GM21381 (cell line): ENCODE data around the gene SYNGAP1.
"Not testable (repeated sequence)": the region's sequence is repeated elsewhere in the genome, so short reads cannot be mapped to it uniquely, and the experiment has no call there.

Experiments used
- ATAC-seq: cut with Tn5 transposase; IDR thresholded peaks from one replicate; pipeline ENCODE4 v1.9.1; 2021; ENCODE audit warnings: mild to moderate bottlenecking, moderate library complexity; ENCODE audit not compliant: unreplicated experiment

SYNGAP1 gene

DNA sequence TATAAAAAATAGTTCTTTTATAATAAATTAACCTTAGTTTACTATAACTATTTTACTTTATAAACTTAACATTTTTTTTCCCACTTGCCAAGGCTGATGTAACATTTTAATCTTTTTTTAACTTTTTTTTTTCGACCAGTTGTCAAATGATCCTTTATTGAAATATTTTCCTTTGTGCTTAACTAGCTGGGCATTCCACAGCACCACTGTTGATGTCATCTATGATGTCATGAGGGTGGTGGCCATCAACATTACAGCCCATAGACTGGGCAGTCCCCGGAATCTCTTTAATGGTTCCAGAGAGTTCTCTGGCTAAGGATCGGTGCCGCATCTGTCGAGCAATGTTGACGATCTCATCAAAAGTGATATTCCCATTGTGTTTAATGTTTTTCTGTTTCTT, 20.0 kb upstream of the SYNGAP1 start:
- ATAC-seq: not testable (repeated sequence)

DNA sequence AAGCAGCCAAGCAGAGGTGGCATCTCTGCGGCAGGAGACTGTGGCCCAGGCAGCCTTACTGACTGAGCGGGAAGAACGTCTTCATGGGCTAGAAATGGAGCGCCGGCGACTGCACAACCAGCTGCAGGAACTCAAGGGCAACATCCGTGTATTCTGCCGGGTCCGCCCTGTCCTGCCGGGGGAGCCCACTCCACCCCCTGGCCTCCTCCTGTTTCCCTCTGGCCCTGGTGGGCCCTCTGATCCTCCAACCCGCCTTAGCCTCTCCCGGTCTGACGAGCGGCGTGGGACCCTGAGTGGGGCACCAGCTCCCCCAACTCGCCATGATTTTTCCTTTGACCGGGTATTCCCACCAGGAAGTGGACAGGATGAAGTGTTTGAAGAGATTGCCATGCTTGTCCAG, 15.0 kb upstream of the SYNGAP1 start:
- ATAC-seq: no peak

GRCh38 chr6:33405386-33405940, 14.4 kb upstream of the SYNGAP1 start:
- ATAC-seq: no peak

DNA sequence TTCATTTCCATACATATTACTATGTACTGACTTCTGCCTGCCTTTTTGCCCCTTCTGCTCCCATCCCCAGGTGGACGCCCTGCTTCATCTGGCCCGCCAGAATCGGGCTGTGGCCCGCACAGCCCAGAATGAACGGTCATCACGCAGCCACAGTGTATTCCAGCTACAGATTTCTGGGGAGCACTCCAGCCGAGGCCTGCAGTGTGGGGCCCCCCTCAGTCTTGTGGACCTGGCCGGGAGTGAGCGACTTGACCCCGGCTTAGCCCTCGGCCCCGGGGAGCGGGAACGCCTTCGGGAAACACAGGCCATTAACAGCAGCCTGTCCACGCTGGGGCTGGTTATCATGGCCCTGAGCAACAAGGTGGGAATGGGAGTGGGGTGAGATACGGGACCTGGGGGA, 13.7 kb upstream of the SYNGAP1 start:
- no peak for ATAC-seq

DNA sequence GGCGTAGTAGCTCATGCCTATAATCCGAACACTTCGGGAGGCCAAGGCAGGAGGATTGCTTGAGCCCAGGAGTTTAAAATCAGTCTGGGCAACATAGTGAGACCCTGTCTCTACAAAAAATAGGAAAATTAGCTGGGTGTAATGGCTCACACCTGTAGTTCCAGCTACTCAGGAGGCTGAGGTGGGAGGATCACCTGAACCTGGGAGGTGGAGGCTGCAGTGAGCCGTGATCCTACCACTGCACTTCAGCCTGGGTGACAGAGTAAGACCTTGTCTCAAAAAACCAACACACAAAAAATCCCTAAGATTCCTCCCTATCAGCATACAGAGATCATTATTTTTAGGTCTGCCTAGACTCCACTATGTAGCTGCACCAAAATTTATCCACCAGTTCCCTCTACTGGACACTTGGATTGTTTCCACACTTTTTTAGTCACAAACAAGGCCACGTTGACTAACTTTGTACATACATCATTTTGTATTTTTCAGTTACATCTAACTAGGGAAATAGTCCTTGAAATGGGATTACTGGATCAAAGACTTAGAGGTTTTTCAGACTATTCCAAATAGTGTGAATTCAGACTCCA, 12.6 kb upstream of the SYNGAP1 start:
- no peak for ATAC-seq

- peak; percentile 80 for ATAC-seq
These were observed 9.7 kb upstream of the SYNGAP1 start for GRCh38 chr6:33410050-33410710.

DNA sequence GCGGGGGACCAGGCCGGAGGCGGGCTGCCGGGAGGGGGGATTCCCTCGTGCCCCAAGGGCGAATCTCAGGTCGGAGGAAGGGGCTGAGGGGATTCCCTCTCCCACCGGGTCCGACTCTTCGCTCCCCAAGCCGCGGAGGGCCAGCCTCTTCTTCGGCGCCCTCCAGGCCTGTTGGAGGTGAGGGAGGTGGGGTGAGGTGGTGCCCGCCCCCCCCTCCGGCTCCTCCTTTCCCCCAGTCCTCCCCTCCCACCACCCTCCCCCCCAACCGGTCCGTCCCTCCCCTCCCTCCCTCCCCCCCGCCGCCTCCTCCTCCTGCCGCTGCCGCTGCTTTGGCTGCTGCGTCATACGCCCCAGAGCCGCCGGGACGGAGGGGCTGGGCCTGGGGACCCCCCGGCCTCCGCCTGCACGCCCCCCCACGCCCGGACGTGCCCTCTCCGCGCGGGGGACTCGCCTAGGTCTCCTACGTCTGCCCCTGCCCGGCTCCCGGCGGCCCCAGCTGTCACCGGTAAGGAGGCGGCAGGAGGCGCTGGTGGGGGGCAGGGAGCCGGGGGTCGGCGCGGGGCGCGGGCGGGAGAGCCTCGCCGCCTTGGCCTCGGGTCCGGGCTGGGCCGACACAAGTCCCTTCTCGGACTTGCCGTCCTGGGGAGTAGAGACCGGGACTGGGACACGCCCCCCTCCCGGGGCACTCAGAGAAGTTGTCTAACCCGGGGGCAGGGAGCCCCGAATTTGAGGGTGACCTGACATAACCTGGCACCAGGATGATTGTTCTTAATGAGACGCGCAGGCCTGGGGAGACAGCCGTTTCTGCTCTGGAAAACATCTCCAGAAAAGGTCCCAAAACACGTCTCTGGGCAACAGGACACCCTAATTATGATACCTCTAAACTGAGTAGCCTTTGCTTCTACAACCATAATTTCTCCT, 8.9 kb upstream of the SYNGAP1 start, which contains the start of gene PHF1:
Gene PHF1, plus strand, starts transcription at position 304 of the 921 bp plus-strand sequence. CDS start 1,250 bp downstream, outside the sequence.
- ATAC-seq: no peak

- ATAC-seq: no peak
These were observed 8.2 kb upstream of the SYNGAP1 start for GRCh38 chr6:33411632-33412005.

DNA sequence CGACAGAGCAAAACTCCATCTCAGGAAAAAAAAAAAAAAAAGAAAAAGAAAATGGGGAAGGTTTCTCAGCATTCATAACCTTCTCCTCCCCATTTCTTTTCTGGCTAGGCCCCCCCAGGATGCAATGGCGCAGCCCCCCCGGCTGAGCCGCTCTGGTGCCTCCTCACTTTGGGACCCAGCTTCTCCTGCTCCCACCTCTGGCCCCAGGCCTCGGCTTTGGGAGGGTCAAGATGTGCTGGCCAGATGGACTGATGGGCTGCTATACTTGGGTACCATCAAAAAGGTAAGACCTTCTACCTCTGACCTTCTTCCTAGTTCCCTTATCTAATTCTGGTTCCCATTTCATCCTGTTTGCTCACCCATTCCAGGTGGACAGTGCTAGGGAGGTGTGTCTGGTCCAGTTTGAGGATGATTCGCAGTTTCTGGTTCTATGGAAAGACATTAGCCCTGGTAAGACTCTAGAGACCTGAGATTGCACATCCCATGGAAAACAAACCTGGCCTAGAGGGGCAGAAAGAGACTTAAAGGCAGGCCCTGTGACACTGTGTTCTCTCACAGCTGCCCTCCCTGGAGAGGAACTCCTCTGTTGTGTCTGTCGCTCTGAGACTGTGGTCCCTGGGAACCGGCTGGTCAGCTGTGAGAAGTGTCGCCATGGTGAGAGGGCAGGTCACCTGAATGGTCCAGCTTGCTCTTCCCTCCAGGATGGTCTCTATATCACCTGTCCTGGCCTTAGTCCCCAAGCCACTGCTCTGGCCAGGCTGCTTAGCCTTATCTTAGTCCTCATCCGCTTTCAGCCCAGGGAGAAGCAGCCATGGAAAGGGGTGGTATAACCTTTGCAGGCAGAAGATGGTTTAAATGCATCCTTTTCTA, 7.5 kb upstream of the SYNGAP1 start:
- no peak for ATAC-seq

DNA sequence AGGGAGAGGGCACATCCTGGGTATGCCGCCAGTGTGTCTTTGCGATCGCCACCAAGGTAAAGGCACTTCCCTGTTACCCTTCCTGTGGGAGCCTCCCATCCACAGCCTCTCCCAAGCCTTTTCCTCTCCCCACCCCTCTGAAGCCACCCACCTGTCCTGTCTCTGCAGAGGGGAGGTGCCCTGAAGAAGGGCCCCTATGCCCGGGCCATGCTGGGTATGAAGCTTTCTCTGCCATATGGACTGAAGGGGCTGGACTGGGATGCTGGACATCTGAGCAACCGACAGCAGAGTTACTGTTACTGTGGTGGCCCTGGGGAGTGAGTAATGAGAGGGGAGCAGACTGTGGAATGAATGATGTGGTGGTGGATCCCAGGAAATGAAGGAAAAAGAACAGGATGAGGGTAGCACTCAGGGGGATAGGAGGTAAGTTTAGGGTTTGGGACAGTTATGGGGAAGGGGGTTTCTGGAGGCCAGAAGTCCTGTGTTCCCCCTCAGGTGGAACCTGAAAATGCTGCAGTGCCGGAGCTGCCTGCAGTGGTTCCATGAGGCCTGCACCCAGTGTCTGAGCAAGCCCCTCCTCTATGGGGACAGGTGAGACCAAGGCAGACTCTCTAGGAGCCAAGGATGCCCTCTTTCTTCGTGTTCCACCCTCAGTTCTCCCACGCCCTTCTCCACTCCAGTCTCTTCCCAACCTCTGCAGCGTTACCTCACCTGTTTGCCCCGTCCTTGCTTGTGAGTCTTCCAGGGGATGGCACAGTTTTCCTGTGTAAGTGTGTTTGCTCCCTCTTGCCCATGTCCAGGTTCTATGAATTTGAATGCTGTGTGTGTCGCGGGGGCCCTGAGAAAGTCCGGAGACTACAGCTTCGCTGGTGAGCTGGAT, 6.4 kb upstream of the SYNGAP1 start:
- ATAC-seq: no peak

GRCh38 chr6:33414592-33415271, 5.1 kb upstream of the SYNGAP1 start:
- no peak for ATAC-seq

DNA sequence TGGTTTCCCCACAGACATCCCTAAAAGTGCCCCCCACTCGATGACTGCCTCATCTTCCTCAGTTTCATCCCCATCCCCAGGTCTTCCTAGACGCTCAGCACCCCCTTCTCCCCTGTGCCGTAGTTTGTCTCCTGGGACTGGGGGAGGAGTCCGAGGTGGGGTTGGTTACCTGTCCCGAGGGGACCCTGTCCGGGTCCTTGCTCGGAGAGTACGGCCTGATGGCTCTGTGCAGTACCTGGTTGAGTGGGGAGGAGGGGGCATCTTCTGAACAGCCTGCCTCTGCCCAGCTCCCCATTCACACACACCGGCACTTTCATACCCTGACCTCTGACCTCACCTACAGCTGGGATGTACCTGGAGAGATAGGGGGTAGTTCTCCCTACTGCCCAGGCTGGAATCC, 4.0 kb upstream of the SYNGAP1 start:
- no peak for ATAC-seq

- no peak for ATAC-seq
These were observed 3.3 kb upstream of the SYNGAP1 start for GRCh38 chr6:33416386-33417127.

GRCh38 chr6:33417128-33417902, 2.5 kb upstream of the SYNGAP1 start:
- ATAC-seq: no peak

DNA sequence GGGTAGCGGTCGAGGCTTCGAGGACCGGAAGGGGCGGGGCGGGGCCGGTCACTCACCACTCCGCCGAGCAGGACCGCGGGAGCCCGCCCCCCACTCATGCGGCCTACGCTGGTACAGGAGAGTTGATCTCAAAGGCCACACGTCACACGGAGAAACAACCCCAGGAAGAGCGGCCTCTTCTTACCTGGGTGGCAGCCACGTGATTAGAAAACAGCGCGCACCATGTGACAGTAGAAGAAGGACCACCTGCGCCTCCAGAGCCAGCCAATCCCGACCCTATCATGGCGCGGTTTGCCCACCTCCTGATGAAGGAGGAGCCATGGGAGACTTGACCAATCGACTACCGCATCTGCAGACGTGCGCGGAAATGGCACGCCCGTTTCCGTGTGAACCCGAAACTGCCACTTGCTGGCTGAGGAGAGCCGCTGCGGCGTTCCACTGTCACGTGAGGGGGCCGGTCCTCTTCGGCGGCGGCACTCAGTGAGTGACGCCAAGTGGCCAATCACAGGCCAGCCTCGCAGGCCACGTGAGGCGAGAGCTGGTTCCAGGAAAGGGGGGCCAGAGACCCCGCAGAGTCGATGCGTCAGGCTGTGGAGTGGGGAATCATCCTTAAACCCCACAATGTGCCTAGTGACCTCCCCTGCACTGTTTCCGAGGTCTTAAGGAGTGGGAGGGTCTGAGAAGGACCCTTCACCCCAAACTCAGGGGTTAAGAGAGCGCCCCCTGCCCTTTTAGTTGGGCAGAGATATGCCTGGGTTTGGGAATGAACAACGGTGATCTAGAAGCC, 1.8 kb upstream of the SYNGAP1 start, which contains the start of gene CUTA:
Gene CUTA, minus strand, starts transcription at position 205 of the 787 bp plus-strand sequence. Its CDS starts 107 bp downstream, at position 98.
- ATAC-seq: peak; percentile 85

DNA sequence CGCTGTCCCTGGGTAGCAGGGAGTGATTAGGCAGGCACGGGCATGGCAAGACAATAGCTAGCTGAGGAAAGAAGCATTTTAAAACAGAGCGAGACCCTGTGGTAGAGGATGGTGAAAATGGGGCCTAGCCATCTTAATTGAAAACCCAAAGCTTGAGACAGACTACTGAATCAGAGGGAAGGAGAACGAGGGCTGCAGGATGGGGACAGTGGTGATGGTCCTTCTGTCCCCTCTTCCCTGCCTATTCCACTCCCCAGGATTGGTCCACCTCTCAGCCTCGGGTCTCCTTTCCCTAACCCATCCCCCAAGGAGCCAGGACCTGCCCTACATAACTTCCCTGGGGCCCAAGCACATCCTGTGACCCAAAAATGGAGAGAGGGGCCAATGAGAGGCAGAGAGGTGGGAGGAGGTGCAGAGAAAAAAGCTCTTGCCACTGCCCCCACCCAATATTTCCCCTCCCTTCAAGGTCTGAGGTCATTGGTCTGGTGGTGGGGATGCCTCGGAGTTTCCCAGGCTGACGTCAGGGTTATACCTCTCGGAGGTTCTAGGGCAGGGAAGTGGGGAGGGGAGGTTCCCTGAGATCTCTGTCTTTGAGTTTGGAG, 1.1 kb upstream of the SYNGAP1 start:
- no peak for ATAC-seq
